OCI-LY7 (cell line): ENCODE measurements around the gene CATSPERZ.

Source experiments
- EZH2phosphoT487 ChIP-seq: fragments of 200-600 bp; sonication (generic); IDR thresholded peaks from 2 replicates; pipeline ENCODE4 v1.6.1; 2018; ENCODE audit warnings: low read depth, borderline replicate concordance, mild to moderate bottlenecking, mixed run types, antibody characterized with exemption, low read length, moderate library complexity, mixed read lengths
- TF ChIP-seq, protein P1 (sequence below): fragments of 200-600 bp; sonication (generic); conservative IDR thresholded peaks from 2 replicates; pipeline ENCODE4 v1.5.1; 2014; ENCODE audit warnings: mild to moderate bottlenecking, antibody characterized with exemption, low read length, moderate library complexity, mixed read lengths

DNA sequence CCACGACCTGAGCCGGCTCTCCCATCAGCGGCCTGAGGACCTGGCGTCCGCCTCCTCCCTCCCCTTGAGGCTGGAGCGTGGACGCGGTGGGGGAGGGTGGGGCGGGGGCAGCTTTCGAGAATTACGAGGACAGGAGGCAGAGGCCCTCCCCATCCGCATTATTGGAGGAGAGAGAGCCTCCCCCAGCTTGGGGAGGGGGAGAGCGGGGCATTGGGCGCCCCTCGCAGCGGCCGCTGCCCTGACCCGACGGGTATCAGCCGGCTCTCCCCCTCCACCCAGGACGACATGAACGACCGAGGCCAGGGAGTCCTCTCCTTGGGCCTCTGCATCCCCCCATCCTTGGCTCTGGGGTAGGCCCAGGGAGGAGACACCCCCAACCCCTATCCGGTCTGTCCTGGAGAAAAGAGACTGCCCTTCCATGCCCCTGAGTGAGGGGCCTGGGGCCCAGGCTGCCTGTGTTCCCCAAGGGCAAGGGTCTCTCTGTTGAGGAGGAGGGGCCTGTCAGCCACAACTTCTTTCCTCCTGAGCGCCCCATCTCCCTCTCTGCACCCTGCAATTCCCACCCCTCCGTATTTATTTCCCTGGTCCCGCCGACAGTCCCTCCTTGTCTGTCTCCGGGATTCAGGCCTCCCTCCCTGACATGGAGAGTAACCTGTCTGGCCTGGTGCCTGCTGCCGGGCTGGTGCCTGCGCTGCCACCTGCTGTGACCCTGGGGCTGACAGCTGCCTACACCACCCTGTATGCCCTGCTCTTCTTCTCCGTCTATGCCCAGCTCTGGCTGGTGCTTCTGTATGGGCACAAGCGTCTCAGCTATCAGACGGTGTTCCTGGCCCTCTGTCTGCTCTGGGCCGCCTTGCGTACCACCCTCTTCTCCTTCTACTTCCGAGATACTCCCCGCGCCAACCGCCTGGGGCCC, 14.0 kb upstream of the CATSPERZ start:
- TF ChIP-seq, protein P1, sequence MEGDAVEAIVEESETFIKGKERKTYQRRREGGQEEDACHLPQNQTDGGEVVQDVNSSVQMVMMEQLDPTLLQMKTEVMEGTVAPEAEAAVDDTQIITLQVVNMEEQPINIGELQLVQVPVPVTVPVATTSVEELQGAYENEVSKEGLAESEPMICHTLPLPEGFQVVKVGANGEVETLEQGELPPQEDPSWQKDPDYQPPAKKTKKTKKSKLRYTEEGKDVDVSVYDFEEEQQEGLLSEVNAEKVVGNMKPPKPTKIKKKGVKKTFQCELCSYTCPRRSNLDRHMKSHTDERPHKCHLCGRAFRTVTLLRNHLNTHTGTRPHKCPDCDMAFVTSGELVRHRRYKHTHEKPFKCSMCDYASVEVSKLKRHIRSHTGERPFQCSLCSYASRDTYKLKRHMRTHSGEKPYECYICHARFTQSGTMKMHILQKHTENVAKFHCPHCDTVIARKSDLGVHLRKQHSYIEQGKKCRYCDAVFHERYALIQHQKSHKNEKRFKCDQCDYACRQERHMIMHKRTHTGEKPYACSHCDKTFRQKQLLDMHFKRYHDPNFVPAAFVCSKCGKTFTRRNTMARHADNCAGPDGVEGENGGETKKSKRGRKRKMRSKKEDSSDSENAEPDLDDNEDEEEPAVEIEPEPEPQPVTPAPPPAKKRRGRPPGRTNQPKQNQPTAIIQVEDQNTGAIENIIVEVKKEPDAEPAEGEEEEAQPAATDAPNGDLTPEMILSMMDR, result peak; percentile 62
- no peak for TF ChIP-seq EZH2phosphoT487
